PC-9 (cell line): ENCODE data around the gene CRTC1.

ENCODE experiments used
- EZH2 ChIP-seq: fragments of 200-600 bp; sonication (generic); IDR thresholded peaks from 2 replicates; pipeline ENCODE4 v1.8.0; 2017; ENCODE audit warnings: antibody characterized with exemption, low read depth
- TF ChIP-seq, protein P1 (sequence below): fragments of 200-600 bp; sonication (generic); conservative IDR thresholded peaks from 2 replicates; pipeline ENCODE4 v1.6.1; 2017; ENCODE audit warnings: mixed run types, antibody characterized with exemption, mild to moderate bottlenecking, moderate library complexity

- TF ChIP-seq, protein P1, sequence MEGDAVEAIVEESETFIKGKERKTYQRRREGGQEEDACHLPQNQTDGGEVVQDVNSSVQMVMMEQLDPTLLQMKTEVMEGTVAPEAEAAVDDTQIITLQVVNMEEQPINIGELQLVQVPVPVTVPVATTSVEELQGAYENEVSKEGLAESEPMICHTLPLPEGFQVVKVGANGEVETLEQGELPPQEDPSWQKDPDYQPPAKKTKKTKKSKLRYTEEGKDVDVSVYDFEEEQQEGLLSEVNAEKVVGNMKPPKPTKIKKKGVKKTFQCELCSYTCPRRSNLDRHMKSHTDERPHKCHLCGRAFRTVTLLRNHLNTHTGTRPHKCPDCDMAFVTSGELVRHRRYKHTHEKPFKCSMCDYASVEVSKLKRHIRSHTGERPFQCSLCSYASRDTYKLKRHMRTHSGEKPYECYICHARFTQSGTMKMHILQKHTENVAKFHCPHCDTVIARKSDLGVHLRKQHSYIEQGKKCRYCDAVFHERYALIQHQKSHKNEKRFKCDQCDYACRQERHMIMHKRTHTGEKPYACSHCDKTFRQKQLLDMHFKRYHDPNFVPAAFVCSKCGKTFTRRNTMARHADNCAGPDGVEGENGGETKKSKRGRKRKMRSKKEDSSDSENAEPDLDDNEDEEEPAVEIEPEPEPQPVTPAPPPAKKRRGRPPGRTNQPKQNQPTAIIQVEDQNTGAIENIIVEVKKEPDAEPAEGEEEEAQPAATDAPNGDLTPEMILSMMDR: no peak
- TF ChIP-seq EZH2: no peak
These were observed 111.2 kb downstream of the CRTC1 start for GRCh38 chr19:18794692-18795091.
